Panc1 (cell line): Measurements from ENCODE around the gene EMC9.

Source experiments
- CTCF ChIP-seq: fragments of 450-650 bp; IDR thresholded peaks from 2 replicates; pipeline ENCODE4 v1.5.1; 2017; ENCODE audit warnings: mild to moderate bottlenecking
- POLR2AphosphoS5 ChIP-seq: IDR thresholded peaks from 2 replicates; pipeline ENCODE4 v1.6.1; 2012; ENCODE audit warnings: mild to moderate bottlenecking, low read depth, low read length, moderate library complexity
- REST ChIP-seq, 2 experiments: IDR thresholded peaks; 2 replicates each; pipeline ENCODE4 v1.6.1; 2011 to 2012; ENCODE audit warnings: low read depth in 2 of 2, control low read depth in 1 of 2, low read length in 1 of 2, mild to moderate bottlenecking in 1 of 2, moderate library complexity in 1 of 2; ENCODE audit not compliant: insufficient read depth in 1 of 2
- SIN3A ChIP-seq: IDR thresholded peaks from 2 replicates; pipeline ENCODE4 v1.6.1; 2012; ENCODE audit warnings: low read depth, mild to moderate bottlenecking, low read length, moderate library complexity, borderline replicate concordance; ENCODE audit not compliant: insufficient read depth

- TF ChIP-seq POLR2AphosphoS5 (no peak), CTCF (no peak), SIN3A (no peak), REST (IDR thresholded peaks at IDR 0.05; ENCODE audit: insufficient read depth in 1 of 2, low read depth in 2 of 2, low read length in 1 of 2) (no peak)
These were observed 36.5 kb upstream of the EMC9 start for GRCh38 chr14:24177891-24178290.
